ENCODE data around the gene SMAD1.
"Not testable (repeated sequence)": the region's sequence is repeated elsewhere in the genome, so short reads cannot be mapped to it uniquely, and the experiment has no call there.

Gene SMAD1

GRCh38 chr4:145563293-145563985, 81.8 kb downstream of the SMAD1 start:
- DNase-seq, result no peak

GRCh38 chr4:145564540-145564939, 82.9 kb downstream of the SMAD1 start:
- DNase-seq, result no peak

GRCh38 chr4:145565328-145565727, 83.7 kb downstream of the SMAD1 start:
- DNase-seq, result no peak

- DNase-seq, result no peak
Measured at GRCh38 chr4:145566086-145566708, 84.5 kb downstream of the SMAD1 start.

- no peak for DNase-seq
Measured at GRCh38 chr4:145566768-145567167, 85.1 kb downstream of the SMAD1 start.

GRCh38 chr4:145567516-145567915, 85.9 kb downstream of the SMAD1 start:
- no peak for DNase-seq

GRCh38 chr4:145574546-145574945, 92.9 kb downstream of the SMAD1 start:
- DNase-seq, result not testable (repeated sequence)

GRCh38 chr4:145580906-145581305, 99.3 kb downstream of the SMAD1 start:
- DNase-seq, result no peak

GRCh38 chr4:145583191-145584055, 101.8 kb downstream of the SMAD1 start:
- DNase-seq, result no peak

- no peak for DNase-seq
Measured at GRCh38 chr4:145587088-145587754, 105.6 kb downstream of the SMAD1 start.

- not testable (repeated sequence) for DNase-seq
Measured at GRCh38 chr4:145589381-145589780, 107.7 kb downstream of the SMAD1 start.

- no peak for DNase-seq
Measured at GRCh38 chr4:145589916-145590702, 108.5 kb downstream of the SMAD1 start.

GRCh38 chr4:145602129-145602760, 120.6 kb downstream of the SMAD1 start:
- no peak for DNase-seq

GRCh38 chr4:145605941-145606340, 124.3 kb downstream of the SMAD1 start:
- no peak for DNase-seq

Data from right kidney (tissue), 1 donor.